SK-N-SH treated with all-trans-retinoic acid at 6 μM for 48 hours (cell line): Measurements from ENCODE around the gene TAF11L8.

Source experiments
- ESRRG ChIP-seq: fragments of 250-450 bp; sonication (Bioruptor Pico); IDR thresholded peaks from 2 replicates; pipeline ENCODE4 v1.6.1; 2021; ENCODE audit warnings: mild to moderate bottlenecking
- GLIS3 ChIP-seq: fragments of 250-450 bp; sonication (Bioruptor Pico); IDR thresholded peaks from 2 replicates; pipeline ENCODE4 v1.5.0; 2020; ENCODE audit warnings: mild to moderate bottlenecking, moderate library complexity
- OSR1 ChIP-seq: fragments of 250-450 bp; sonication (Bioruptor Pico); IDR thresholded peaks from 2 replicates; pipeline ENCODE4 v1.8.0; 2022; ENCODE audit warnings: moderate library complexity, mild to moderate bottlenecking, inconsistent platforms
- PATZ1 ChIP-seq: fragments of 250-450 bp; sonication (Bioruptor Pico); IDR thresholded peaks from 2 replicates; pipeline ENCODE4 v1.8.0; 2020; ENCODE audit warnings: mild to moderate bottlenecking, moderate library complexity, borderline replicate concordance
- POU6F1 ChIP-seq: fragments of 250-450 bp; sonication (Bioruptor Pico); IDR thresholded peaks from 2 replicates; pipeline ENCODE4 v1.8.0; 2021; ENCODE audit warnings: low read depth, mild to moderate bottlenecking, moderate library complexity, borderline replicate concordance
- PPARA ChIP-seq: fragments of 250-450 bp; sonication (Bioruptor Pico); IDR thresholded peaks from 2 replicates; pipeline ENCODE4 v1.5.0; 2020; ENCODE audit warnings: mild to moderate bottlenecking, borderline replicate concordance
- SNAI2 ChIP-seq: fragments of 250-450 bp; sonication (Bioruptor Pico); IDR thresholded peaks from 2 replicates; pipeline ENCODE4 v1.5.0; 2020; ENCODE audit warnings: mild to moderate bottlenecking, moderate library complexity
- ZC3H10 ChIP-seq: fragments of 250-450 bp; sonication (Bioruptor Pico); IDR thresholded peaks from 2 replicates; pipeline ENCODE4 v1.5.1; 2021; ENCODE audit warnings: mild to moderate bottlenecking, moderate library complexity
- ZFP3 ChIP-seq: fragments of 250-450 bp; sonication (Bioruptor Pico); IDR thresholded peaks from 2 replicates; pipeline ENCODE4 v1.5.0; 2020; ENCODE audit warnings: mild to moderate bottlenecking, moderate library complexity
- ZFP30 ChIP-seq: fragments of 450-650 bp; formaldehyde crosslinking; IDR thresholded peaks from 2 replicates; pipeline ENCODE4 v1.5.0; 2022; ENCODE audit warnings: mild to moderate bottlenecking, moderate library complexity
- ZNF8 ChIP-seq: fragments of 450-650 bp; formaldehyde crosslinking; IDR thresholded peaks from 2 replicates; pipeline ENCODE4 v1.5.0; 2020; ENCODE audit warnings: mild to moderate bottlenecking, moderate library complexity

- TF ChIP-seq ZC3H10 (no peak), PPARA (CRISPR knock-in tag) (no peak), SNAI2 (CRISPR knock-in tag) (no peak), ESRRG (CRISPR knock-in tag) (no peak), GLIS3 (no peak), ZNF8 (no peak), POU6F1 (no peak), ZFP30 (no peak), PATZ1 (CRISPR knock-in tag) (no peak), OSR1 (CRISPR knock-in tag) (no peak), ZFP3 (CRISPR knock-in tag) (no peak)
Observed at GRCh38 chr5:17620627-17621026, 29.9 kb upstream of the TAF11L8 start.
